HEK293T (cell line): ENCODE measurements around the gene PITPNC1.

ENCODE experiments used
- BHLHE40 ChIP-seq: fragments of 450-650 bp; IDR thresholded peaks from 2 replicates; pipeline ENCODE4 v1.6.1; 2016; ENCODE audit warnings: mild to moderate bottlenecking, moderate library complexity, borderline replicate concordance
- ELF4 ChIP-seq: fragments of 450-650 bp; IDR thresholded peaks from 2 replicates; pipeline ENCODE4 v1.6.1; 2017; ENCODE audit warnings: antibody characterized with exemption
- FOXK2 ChIP-seq: fragments of 450-650 bp; IDR thresholded peaks from 2 replicates; pipeline ENCODE4 v1.6.1; 2016; ENCODE audit warnings: mild to moderate bottlenecking
- HDGF ChIP-seq: fragments of 450-650 bp; IDR thresholded peaks from 2 replicates; pipeline ENCODE4 v1.6.1; 2017; ENCODE audit warnings: antibody characterized with exemption, borderline replicate concordance
- SP1 ChIP-seq: fragments of 450-650 bp; IDR thresholded peaks from 2 replicates; pipeline ENCODE4 v1.6.1; 2017
- SUZ12 ChIP-seq: fragments of 450-650 bp; IDR thresholded peaks from 2 replicates; pipeline ENCODE4 v1.6.1; 2016; ENCODE audit warnings: mild to moderate bottlenecking
- TARDBP ChIP-seq: fragments of 450-650 bp; IDR thresholded peaks from 2 replicates; pipeline ENCODE4 v1.6.1; 2016
- ZNF384 ChIP-seq: fragments of 450-650 bp; IDR thresholded peaks from 2 replicates; pipeline ENCODE4 v1.6.1; 2016

DNA sequence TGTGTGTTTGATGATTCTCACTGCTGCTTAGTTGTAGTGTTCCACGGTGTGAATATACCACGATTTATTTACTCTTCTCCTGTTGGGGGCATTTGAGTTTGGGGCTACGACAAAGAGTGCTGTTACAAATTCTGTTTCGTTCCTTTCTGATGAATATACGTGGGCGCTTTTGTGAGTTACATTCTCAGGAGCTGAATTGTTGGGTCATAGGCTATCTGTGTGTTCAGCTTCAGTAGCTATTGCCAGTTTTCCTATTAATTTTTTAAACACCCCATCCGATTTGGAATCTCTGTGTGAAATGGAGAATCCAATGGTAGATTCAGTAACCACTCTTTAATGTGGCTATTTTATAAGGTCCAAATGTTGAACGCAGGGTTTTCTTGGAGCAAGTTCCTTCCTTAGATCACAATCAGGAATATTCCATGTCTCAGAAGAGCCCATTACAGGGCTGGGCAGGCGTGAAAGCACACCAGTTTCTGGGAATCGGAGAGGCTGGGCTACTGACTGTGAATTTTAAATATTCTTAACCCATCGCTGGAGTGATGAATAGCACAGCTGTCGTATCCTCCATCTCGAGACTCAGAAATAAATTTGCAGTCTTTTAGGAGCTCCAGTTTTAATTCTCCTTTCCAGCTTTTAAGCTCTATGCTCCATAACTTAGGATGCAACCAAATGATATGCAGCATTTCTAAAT lies 115.9 kb downstream of the PITPNC1 start:
- TF ChIP-seq ELF4 (no peak), ZNF384 (no peak), HDGF (no peak), SP1 (no peak), FOXK2 (no peak), SUZ12 (no peak), BHLHE40 (no peak), TARDBP (no peak)
